Measurements from ENCODE around the gene GTF2IRD1. TPM values are rescaled to one million over a fixed set of nuclear protein-coding genes. Genes with fewer than 3 reads are reported as not detected.

GTF2IRD1 gene
- total RNA-seq, 4 donors from 2014 or later: 6.0 to 12.7 (median 10.2) TPM

DNA sequence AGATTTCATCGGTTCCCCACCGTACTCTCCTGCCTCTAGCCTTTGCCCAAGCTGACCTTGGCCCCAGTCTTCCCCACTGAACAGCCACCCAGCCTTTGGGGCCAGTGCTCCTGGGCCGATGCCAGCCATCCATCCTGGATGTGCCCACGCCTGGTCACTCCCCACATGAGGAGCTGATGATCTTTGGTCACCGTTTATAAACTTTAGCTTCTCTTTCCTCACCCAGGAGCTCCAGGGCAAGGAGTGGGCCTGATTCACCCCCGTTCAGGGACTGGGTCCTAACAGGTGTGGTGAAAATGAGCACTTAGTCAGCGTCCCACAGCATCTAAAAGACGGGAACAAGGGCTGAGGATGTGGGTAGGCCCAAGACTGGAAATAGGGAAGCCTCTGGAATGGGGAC, 22.9 kb downstream of the GTF2IRD1 start:
- no peak for TF ChIP-seq CTCF (IDR thresholded peaks at IDR 0.05; ENCODE audit: low read depth)

DNA sequence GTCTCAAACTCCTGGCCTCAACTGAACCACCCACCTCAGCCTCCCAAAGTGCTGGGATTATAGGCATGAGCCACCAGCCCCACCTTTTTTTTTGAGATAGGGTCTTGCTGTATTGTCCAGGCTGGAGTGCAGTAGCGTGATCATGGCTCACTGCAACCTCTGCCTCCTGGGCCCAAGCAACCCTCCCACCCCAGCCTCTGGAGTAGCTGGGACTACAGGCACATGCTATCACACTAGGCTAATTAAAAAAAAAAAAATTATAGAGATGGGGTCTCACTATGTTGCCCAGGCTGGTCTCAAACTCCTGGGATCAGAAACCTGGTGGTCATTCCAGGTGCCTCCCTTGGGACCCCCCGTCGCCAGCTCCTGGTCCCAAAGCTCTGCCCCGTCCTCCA, 25.0 kb downstream of the GTF2IRD1 start:
- no peak for TF ChIP-seq CTCF (IDR thresholded peaks at IDR 0.05; ENCODE audit: low read depth)

GRCh38 chr7:74479066-74479781, 25.5 kb downstream of the GTF2IRD1 start:
- no peak for TF ChIP-seq CTCF (IDR thresholded peaks at IDR 0.05; ENCODE audit: low read depth)

DNA sequence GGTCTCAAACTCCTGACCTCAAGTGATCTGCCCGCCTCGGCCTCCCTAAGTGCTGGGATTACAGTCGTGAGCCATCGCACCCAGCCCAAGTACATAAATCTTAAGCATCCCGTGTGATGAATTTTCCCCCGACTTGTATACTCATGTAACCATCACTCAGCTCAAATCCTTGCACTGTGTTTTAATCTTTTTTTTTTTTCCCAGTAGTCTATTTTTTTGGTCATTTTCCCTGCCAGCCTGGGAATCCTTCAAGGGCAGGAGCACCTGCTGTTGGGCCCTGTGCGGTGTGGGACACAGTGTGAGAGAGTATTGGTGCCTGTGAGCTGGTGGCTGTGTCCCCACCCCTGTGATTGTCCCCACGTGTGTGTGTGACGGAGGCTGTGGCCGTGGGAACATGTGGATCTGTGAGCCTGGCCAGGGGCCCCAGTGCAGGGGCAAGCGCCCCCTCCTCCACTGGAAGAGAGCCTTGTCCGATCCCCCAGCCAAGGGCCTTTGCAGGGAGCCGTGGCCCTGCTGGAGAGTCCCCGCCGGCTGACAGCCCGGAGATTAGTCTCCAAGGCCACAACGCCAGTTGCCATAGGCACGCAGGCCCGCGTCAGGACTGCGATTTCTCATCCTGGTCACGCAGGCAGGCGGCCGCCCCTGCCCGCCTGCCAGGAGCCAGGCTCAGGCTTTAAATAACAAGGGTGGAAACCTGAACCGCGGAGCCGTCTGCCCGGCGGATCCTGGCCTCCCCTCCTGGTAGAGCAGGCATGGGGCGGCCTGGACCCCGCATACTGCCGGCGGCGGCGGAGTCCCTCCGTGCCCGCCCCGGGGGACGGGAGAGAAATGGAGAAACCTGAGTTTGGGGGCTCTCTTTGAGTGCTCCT, 26.5 kb downstream of the GTF2IRD1 start:
- no peak for TF ChIP-seq CTCF (IDR thresholded peaks at IDR 0.05; ENCODE audit: low read depth)

DNA sequence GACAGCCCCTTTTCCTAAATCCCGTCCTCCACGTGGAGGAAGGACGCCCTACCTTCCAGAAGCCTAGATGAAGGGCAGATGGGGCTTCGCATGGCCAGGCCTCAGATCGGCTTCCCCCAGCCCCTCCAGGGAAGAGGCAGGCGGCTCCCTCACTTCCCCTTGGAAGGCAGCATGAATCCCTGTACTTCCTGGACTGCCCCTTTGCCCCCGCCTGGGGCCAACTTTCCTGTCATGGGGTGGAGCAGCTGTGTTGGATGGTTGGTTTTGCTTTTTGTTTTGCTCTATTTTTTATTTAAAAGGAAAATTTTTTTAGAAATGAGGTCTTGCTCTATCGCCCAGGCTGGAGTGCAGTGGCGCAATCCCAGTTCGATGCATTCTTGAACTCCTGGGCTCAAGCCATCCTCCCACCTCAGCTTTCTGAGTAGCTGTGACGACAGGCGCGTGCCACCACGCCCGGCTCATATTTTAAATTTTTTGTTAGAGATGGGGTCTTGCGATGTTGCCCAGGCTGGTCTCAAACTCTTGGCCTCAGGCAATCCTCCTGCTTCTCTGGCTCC, 27.2 kb downstream of the GTF2IRD1 start:
- no peak for TF ChIP-seq CTCF (IDR thresholded peaks at IDR 0.05; ENCODE audit: low read depth)

- no peak for TF ChIP-seq CTCF (IDR thresholded peaks at IDR 0.05; ENCODE audit: low read depth)
These were observed 27.9 kb downstream of the GTF2IRD1 start for GRCh38 chr7:74481458-74482196.

DNA sequence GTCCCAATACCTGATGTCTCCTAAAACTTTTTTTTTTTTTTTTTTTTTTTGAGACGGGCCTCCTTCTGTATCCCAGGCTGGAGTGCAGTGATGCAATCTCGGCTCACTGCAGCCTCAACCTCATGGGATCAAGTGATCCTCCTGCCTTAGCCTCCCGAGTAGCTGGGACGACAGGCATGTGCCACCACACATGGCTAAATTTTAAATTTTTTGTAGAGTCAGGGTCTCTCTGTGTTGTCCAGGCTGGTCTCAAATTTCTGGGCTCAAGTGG, 28.4 kb downstream of the GTF2IRD1 start:
- no peak for TF ChIP-seq CTCF (IDR thresholded peaks at IDR 0.05; ENCODE audit: low read depth)
